ENCODE results near the gene CPE. TPM values are rescaled to one million over a fixed set of nuclear protein-coding genes. Genes with fewer than 3 reads are reported as not detected.

Gene CPE
- total and polyA plus RNA-seq, 2 of the 4 experiments (the other 2 are of a cell fraction) = 3.6 to 13.5 TPM

- dilution Hi-C loops (cut with HindIII; ENCODE audit: low sequenced_read_pairs, unreplicated experiment) = no loop called here
- no peak for DNase-seq
These were observed 11.8 kb upstream of the CPE start for GRCh38 chr4:165367040-165367439.

More at GRCh38 chr4:165367040-165367439, 11.8 kb upstream of the CPE start:
- H2AFZ ChIP-seq (replicated peaks; ENCODE audit: low read length, poor library complexity) = no peak overlapping the region
- no peak overlapping the region for H2AK5ac ChIP-seq (ENCODE audit: low read depth, low read length)
- H2BK20ac ChIP-seq (ENCODE audit: low read depth, low read length) = no peak overlapping the region
- H4K20me1 ChIP-seq (ENCODE audit: insufficient read depth, low read length) = no peaks in the 10 kb centered on the region
- no peak overlapping the region for H2AK9ac ChIP-seq (replicated peaks; ENCODE audit: low read depth, low read length, poor library complexity)
- ATAC-seq (ENCODE audit: low read depth) = no peak
- H3K4ac ChIP-seq (ENCODE audit: low read depth, low read length) = no peak overlapping the region
- H3K36me3 ChIP-seq (ENCODE audit: control insufficient read depth, insufficient read depth, low read length) = no peaks in the 10 kb centered on the region
- H3K4me3 ChIP-seq (ENCODE audit: insufficient read depth, low read depth, low read length) = no peak overlapping the region
- H4K91ac ChIP-seq (ENCODE audit: insufficient read depth, low read depth, low read length) = no peak overlapping the region
- H2BK5ac ChIP-seq (ENCODE audit: low read depth, low read length, poor library complexity, severe bottlenecking) = no peak overlapping the region
- H4K5ac ChIP-seq (ENCODE audit: low read depth, low read length) = no peak overlapping the region
- H3K14ac ChIP-seq (replicated peaks; ENCODE audit: low read depth, low read length) = no peak overlapping the region
- TF ChIP-seq FOS (IDR thresholded peaks at IDR 0.05; ENCODE audit: low read depth, low read length) (no peak), MAZ (IDR thresholded peaks at IDR 0.05; ENCODE audit: borderline replicate concordance, low read depth, low read length) (no peak), CHD1 (IDR thresholded peaks at IDR 0.05; ENCODE audit: low read depth, low read length) (no peak), RCOR1 (IDR thresholded peaks at IDR 0.05; ENCODE audit: insufficient replicate concordance, low read length) (no peak), POLR2A (IDR thresholded peaks at IDR 0.05; ENCODE audit: low read depth, low read length) (no peak), RAD21 (IDR thresholded peaks at IDR 0.05; ENCODE audit: low read length) (no peak)
- BruUV-seq (replicated peaks) = no TSS peak
- no peak overlapping the region for H3K9ac ChIP-seq (ENCODE audit: low read depth, low read length)
- no peak overlapping the region for H3K18ac ChIP-seq (ENCODE audit: low read depth, low read length)
- H3K4me2 ChIP-seq (ENCODE audit: low read depth, low read length) = no peak overlapping the region
- intact Hi-C loops (cut with micrococcal nuclease) = no loop called here
- no peak overlapping the region for H4K8ac ChIP-seq (ENCODE audit: low read depth in 2 of 2, low read length in 2 of 2)
- H2BK120ac ChIP-seq (ENCODE audit: low read depth, low read length) = no peak overlapping the region
- no peak overlapping the region for H2BK15ac ChIP-seq (ENCODE audit: low read depth, low read length)
- ChIA-PET CTCF (no interaction called here), POLR2A (ENCODE audit: unreplicated experiment) (no interaction called here)
- no peaks in the 10 kb centered on the region for H3K9me3 ChIP-seq (ENCODE audit: control insufficient read depth, insufficient read depth, low read length)
- no peak overlapping the region for H3K56ac ChIP-seq (ENCODE audit: extremely low read depth, insufficient read depth, low read length)
- no peaks in the 10 kb centered on the region for H3K9me1 ChIP-seq (ENCODE audit: insufficient read depth, low read length)
- H3K27ac ChIP-seq (ENCODE audit: insufficient read depth, low read length) = no peak overlapping the region
- H3K27me3 ChIP-seq (ENCODE audit: control insufficient read depth, insufficient read depth, low read length) = peaks cover 3% of the 10 kb centered on the region; the same call in 1 of the 2 replicates
- no peak overlapping the region for H3K23ac ChIP-seq (ENCODE audit: low read depth, low read length)
- no peaks in the 10 kb centered on the region for H3K79me1 ChIP-seq (ENCODE audit: low read depth in 1 of 2, low read length in 2 of 2)
- no CpG with 5 or more reads among the region's 4 CpGs for WGBS, 2 experiments (ENCODE audit: extremely low coverage in 2 of 2, insufficient read length in 1 of 2)
- H3K4me1 ChIP-seq (ENCODE audit: control insufficient read depth, insufficient read depth, low read length) = no peaks in the 10 kb centered on the region
- in situ Hi-C loops (cut with MboI; ENCODE audit: low sequenced_read_pairs) = no loop called here
